Progenitor cell of endocrine pancreas (in vitro differentiated cells): Measurements from ENCODE around the gene SMAD9. TPM values are rescaled to one million over a fixed set of nuclear protein-coding genes. Genes with fewer than 3 reads are reported as not detected.

ENCODE experiments used
- DNase-seq: peaks from one replicate; pipeline ENCODE4 v3.0.0; 2021; ENCODE audit warnings: low spot score; ENCODE audit not compliant: unreplicated experiment
- H3K27ac Mint-ChIP-seq: 2 replicates; pipeline ENCODE4 v1.8.0; 2021; ENCODE audit warnings: mild to moderate bottlenecking, moderate library complexity, mixed read lengths
- H3K27me3 Mint-ChIP-seq: 2 replicates; pipeline ENCODE4 v1.8.0; 2021; ENCODE audit warnings: mixed read lengths
- H3K36me3 Mint-ChIP-seq: 2 replicates; pipeline ENCODE4 v1.8.0; 2022; ENCODE audit warnings: mixed read lengths; ENCODE audit not compliant: insufficient read depth
- H3K4me1 Mint-ChIP-seq: 2 replicates; pipeline ENCODE4 v1.8.0; 2021; ENCODE audit warnings: low read depth, mixed read lengths
- H3K4me3 Mint-ChIP-seq: 2 replicates; pipeline ENCODE4 v1.8.0; 2021; ENCODE audit warnings: low read depth, mild to moderate bottlenecking, moderate library complexity, mixed read lengths
- H3K9me3 Mint-ChIP-seq: 2 replicates; pipeline ENCODE4 v1.8.0; 2021; ENCODE audit warnings: low read depth, mixed read lengths
- CTCF ChIP-seq: fragments of 200-600 bp; sonication (generic); IDR thresholded peaks from one replicate; pipeline ENCODE4 v1.5.0; 2021; ENCODE audit warnings: antibody characterized with exemption, mild to moderate bottlenecking; ENCODE audit not compliant: unreplicated experiment
- total RNA-seq: library from RNA; stranded (reverse); gene quantifications from 2 replicates; pipeline ENCODE4 v1.2.1, GENCODE V29; 2021

SMAD9 gene
- total RNA-seq, 1 donor from 2014 or later = 10.5 TPM

- no peak for TF ChIP-seq CTCF
- Mint-ChIP-seq H3K4me1 (peaks cover 3% of the 10 kb centered on the region), H3K9me3 (no peaks in the 10 kb centered on the region), H3K27me3 (no peaks in the 10 kb centered on the region), H3K36me3 (no peaks in the 10 kb centered on the region), H3K4me3 (no peak overlapping the region), H3K27ac (no peak overlapping the region)
- no peak for DNase-seq
These were observed 124.6 kb downstream of the SMAD9 start for GRCh38 chr13:36795463-36795862.

Other genes starting within 250 kb of the SMAD9 start
- gene SERTM1, start 246.2 kb downstream of the SMAD9 start, total RNA-seq = 0.22 and 0.24 TPM in 2 replicates
- gene RFXAP, start 101.0 kb downstream of the SMAD9 start, total RNA-seq = 11.7 and 13.3 TPM in 2 replicates
- 29.2 and 34.6 TPM in 2 replicates for gene ALG5, start 79.1 kb upstream of the SMAD9 start, total RNA-seq
- 65.6 and 75.0 TPM in 2 replicates for gene EXOSC8, start 80.5 kb upstream of the SMAD9 start, total RNA-seq
- gene SUPT20H, start 139.4 kb upstream of the SMAD9 start, total RNA-seq = 108 and 116 TPM in 2 replicates
- gene CSNK1A1L, start 185.4 kb upstream of the SMAD9 start, total RNA-seq = not detected in 2 replicates